VCaP (cell line): ENCODE measurements around the gene KCTD2.

Experiments
- H3K27ac ChIP-seq: fragments of 450-650 bp; 2 replicates; pipeline ENCODE4 v1.5.1; 2017
- TF ChIP-seq, protein P1 (sequence below): fragments of 450-650 bp; conservative IDR thresholded peaks from 2 replicates; pipeline ENCODE4 v1.5.1; 2017; ENCODE audit warnings: mild to moderate bottlenecking, moderate library complexity

Gene KCTD2, protein sequence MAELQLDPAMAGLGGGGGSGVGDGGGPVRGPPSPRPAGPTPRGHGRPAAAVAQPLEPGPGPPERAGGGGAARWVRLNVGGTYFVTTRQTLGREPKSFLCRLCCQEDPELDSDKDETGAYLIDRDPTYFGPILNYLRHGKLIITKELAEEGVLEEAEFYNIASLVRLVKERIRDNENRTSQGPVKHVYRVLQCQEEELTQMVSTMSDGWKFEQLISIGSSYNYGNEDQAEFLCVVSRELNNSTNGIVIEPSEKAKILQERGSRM

DNA sequence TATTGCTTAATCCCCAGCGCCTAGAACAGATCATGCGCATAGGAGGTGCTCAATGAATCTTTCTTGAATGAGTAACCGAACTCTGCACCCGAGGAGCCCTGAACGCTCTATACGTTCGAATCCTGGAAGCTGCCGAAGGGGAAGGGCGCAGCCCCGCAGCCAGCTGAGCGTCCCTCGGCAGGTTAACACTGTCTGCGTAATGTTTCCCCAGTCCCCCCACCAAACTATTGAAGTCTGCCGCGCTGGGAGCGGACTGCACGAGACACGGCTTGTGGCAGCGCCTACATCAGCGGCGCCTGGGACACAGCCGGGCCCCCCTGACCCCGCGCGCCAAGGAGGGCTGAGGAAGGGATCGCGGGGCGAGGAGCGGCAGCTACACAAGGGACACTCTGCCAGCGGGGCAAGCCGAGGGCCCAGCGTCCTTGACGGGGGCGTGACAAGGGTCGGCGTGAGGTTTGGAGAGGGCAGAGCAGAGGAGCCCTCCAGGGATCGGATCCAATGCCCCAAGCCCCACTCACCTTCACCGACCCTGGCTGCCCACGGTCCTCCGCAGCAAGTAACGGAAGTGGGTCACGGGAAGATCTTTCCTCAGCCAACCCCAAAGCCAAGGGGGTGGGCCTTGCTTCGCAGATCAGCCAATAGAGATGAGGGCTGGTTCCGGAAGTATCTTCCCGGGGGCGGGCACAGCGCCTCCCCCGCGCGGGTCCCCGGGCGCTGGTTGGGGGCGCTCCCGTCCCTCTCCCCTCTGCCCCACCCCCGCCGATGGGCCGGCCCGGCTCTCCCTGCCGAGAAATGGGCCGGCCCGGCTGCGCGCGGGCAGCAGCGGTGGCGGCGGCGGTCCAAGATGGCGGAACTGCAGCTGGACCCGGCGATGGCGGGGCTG, at the start of gene KCTD2, which contains the start of gene ATP5PD:
Gene KCTD2 (plus strand): TSS at position 819 of the 883 bp plus-strand sequence. CDS start 26 bp downstream, at position 845.
Gene ATP5PD (minus strand): TSS at position 563 of the 883 bp plus-strand sequence. CDS start 4,319 bp downstream, outside the sequence.
- H3K27ac ChIP-seq: peak within 1 kb of the TSS; percentile 88
- TF ChIP-seq, protein P1, sequence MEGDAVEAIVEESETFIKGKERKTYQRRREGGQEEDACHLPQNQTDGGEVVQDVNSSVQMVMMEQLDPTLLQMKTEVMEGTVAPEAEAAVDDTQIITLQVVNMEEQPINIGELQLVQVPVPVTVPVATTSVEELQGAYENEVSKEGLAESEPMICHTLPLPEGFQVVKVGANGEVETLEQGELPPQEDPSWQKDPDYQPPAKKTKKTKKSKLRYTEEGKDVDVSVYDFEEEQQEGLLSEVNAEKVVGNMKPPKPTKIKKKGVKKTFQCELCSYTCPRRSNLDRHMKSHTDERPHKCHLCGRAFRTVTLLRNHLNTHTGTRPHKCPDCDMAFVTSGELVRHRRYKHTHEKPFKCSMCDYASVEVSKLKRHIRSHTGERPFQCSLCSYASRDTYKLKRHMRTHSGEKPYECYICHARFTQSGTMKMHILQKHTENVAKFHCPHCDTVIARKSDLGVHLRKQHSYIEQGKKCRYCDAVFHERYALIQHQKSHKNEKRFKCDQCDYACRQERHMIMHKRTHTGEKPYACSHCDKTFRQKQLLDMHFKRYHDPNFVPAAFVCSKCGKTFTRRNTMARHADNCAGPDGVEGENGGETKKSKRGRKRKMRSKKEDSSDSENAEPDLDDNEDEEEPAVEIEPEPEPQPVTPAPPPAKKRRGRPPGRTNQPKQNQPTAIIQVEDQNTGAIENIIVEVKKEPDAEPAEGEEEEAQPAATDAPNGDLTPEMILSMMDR: no peak

DNA sequence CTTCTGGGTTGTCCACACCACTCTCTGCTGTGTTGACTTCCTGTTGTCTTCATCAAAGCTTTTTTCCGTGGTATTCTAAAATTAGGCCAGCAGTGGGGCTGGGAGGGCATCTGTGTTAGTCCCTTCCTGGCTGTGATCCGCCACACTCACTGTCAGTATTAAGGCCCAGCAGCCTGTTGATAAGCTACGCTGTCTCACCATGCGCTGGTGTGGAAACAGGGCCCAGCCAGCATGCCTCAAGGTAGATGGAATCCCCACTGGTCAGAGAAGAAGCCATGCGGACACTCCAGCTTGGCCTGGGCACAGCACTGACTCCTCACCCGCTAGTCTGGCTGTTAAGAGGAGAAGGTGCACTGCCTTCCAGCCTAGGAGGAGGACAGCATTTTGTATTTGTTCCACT, 48.2 kb upstream of the KCTD2 start:
- no peak overlapping the region for H3K27ac ChIP-seq
- TF ChIP-seq, protein P1: no peak

DNA sequence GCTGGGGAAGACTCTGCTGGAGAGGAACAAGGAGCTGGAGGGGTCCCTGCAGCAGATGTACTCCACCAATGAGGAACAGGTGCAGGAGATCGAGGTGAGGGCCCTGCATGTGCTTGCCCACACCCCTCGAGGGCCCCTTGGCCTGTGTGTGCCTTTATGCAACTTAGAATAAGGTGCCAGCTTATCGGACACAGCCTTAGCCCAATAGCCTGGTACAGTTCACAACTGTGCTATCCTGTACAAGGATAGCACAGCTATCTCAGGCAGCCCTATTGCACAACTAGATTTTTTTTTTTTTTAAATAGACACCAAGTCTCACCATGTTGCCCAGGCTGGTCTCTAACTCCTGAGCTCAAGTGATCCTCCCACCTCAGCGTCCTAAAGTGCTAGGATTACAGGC, 47.5 kb upstream of the KCTD2 start:
- TF ChIP-seq, protein P1: no peak
- H3K27ac ChIP-seq: no peak overlapping the region

DNA sequence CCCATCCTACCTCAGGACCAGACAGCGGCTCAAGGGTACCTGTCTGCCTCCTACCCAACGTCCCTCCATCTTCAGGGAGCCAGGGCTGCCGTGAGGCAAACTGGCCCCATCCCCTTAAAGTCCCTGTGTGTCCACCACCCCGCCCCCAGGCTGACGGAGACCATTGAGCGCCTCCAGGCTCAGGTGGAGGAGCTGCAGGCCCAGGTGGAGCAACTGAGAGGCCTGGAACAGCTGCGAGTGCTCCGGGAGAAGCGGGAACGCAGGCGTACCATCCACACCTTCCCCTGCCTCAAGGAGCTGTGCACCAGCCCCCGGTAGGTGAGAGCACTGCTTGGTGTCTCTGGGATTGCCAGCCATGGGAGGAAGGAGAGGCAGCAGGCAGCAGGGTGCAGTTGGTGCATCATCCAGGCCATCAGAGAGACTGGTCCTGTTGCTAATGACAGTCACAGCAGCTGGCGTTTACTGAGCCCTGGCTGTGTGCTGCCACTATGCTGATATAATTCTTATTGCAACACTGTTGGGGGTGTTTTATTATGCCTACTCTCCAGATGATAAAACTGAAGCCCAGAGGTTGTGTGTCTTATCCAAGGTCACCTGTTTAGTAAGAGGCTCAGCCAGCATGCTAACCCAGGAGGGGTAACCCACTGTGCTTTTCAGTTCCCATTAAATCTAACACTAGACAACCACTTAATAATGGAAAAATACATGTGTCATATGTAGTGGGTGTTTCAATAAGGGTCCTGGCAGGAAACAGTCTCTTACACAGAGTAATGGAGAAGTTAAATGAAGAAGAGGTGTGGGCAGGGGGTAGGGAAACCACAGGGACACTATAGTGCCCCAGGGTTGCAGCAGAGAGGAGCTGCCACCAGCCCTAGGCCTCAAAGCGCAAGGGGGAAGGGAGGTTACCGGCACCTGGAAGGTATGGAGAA, 44.8 kb upstream of the KCTD2 start:
- no peak overlapping the region for H3K27ac ChIP-seq
- TF ChIP-seq, protein P1: no peak

DNA sequence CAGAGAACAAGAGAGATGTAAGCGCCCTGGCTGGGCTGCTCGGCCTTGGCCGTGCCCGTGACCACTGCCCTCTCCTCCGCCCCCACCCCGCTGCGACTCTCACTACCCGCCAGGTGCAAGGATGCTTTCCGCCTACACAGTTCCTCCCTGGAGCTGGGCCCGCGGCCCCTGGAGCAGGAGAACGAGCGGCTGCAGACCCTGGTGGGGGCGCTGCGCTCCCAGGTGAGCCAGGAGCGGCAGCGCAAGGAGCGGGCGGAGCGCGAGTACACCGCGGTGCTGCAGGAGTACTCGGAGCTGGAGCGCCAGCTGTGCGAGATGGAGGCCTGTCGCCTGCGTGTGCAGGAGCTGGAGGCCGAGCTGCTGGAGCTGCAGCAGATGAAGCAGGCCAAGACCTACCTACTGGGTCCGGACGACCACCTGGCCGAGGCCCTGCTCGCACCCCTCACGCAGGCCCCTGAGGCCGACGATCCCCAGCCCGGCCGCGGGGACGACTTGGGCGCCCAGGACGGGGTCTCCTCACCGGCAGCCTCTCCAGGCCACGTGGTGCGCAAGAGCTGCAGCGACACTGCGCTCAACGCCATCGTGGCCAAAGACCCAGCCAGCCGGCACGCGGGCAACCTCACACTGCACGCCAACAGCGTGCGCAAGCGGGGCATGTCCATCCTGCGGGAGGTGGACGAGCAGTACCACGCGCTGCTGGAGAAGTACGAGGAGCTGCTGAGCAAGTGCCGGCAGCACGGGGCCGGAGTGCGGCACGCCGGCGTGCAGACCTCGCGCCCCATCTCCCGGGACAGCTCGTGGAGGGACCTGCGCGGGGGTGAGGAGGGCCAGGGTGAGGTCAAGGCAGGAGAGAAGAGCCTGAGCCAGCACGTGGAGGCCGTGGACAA, 43.7 kb upstream of the KCTD2 start:
- H3K27ac ChIP-seq: no peak overlapping the region
- TF ChIP-seq, protein P1: no peak

DNA sequence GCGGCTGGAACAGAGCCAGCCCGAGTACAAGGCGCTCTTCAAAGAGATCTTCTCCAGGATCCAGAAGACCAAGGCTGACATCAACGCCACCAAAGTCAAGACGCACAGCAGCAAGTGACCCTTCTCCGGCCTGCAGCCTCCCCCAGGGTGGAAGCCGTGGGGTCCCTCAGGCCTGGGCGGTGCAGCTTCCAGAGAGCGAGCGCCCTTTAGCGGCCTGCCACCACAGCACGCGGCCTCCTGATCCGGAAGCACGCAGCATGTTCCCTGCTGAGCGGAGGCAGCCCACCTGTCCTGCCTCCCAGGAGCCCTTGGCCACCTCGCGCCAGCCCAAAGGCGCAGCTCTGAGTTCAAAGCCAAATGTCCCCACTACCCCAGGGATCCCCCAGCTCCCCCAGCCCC, 43.1 kb upstream of the KCTD2 start:
- TF ChIP-seq, protein P1: no peak
- no peak overlapping the region for H3K27ac ChIP-seq
